Measurements from ENCODE around the gene HOXB3.

GRCh38 chr17:48591255-48592056, 1.4 kb upstream of the HOXB3 start:
- TF ChIP-seq POLR2A (IDR thresholded peaks at IDR 0.05), result no peak
- no peak for TF ChIP-seq CTCF (IDR thresholded peaks at IDR 0.05 in 4 of 5, conservative IDR thresholded peaks at IDR 0.05 in 1 of 5)

Data from gastrocnemius medialis (tissue), 4 donors.